ENCODE data around the gene NAP1L1.

DNA sequence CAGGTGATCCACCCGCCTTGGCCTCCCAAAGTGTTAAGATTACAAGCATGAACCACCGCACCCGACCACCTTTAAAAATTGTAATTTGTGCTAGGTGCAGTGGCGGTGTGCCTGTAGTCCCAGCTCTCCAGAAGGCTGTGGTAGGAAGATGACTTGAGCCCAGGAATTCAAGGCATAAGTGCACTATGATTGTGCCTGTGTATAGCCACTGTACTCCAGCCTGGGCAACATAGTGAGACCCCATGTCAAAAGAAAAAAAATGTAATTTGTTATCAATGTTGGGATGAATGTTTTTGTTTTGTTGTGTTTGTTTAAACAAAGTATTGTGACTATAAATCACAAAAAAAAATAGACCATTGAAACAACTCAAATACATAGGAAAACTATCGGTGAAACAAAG lies 43.1 kb upstream of the NAP1L1 start:
- TF ChIP-seq, protein P1, sequence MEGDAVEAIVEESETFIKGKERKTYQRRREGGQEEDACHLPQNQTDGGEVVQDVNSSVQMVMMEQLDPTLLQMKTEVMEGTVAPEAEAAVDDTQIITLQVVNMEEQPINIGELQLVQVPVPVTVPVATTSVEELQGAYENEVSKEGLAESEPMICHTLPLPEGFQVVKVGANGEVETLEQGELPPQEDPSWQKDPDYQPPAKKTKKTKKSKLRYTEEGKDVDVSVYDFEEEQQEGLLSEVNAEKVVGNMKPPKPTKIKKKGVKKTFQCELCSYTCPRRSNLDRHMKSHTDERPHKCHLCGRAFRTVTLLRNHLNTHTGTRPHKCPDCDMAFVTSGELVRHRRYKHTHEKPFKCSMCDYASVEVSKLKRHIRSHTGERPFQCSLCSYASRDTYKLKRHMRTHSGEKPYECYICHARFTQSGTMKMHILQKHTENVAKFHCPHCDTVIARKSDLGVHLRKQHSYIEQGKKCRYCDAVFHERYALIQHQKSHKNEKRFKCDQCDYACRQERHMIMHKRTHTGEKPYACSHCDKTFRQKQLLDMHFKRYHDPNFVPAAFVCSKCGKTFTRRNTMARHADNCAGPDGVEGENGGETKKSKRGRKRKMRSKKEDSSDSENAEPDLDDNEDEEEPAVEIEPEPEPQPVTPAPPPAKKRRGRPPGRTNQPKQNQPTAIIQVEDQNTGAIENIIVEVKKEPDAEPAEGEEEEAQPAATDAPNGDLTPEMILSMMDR (conservative IDR thresholded peaks at IDR 0.05; ENCODE audit: low read length) = no peak
- TF ChIP-seq EZH2phosphoT487 (IDR thresholded peaks at IDR 0.05; ENCODE audit: borderline replicate concordance, low read depth, low read length) = no peak

Measured in OCI-LY7 (cell line).